GM23338 (cell line): ENCODE results near the gene SYNE3.

Experiments
- CTCF ChIP-seq, 2 experiments: fragments of 200-600 bp in 1 of 2; sonication (generic) in 1 of 2; conservative IDR thresholded peaks; 2 replicates each; pipeline versions ENCODE4 v1.5.1 to v1.6.1; 2016 to 2017; ENCODE audit warnings: antibody characterized with exemption in 2 of 2, low read depth in 2 of 2, mild to moderate bottlenecking in 2 of 2, moderate library complexity in 1 of 2
- EZH2 ChIP-seq: fragments of 200-600 bp; sonication (generic); IDR thresholded peaks from one replicate; pipeline ENCODE4 v1.8.0; 2017; ENCODE audit warnings: antibody characterized with exemption, mild to moderate bottlenecking, low read depth; ENCODE audit not compliant: unreplicated experiment
- POLR2AphosphoS5 ChIP-seq: IDR thresholded peaks from 2 replicates; pipeline ENCODE4 v1.6.1; 2016; ENCODE audit warnings: antibody characterized with exemption, low read depth
- REST ChIP-seq: IDR thresholded peaks from one replicate; pipeline ENCODE4 v1.6.1; 2018; ENCODE audit warnings: antibody characterized with exemption; ENCODE audit not compliant: unreplicated experiment

GRCh38 chr14:95472819-95473251 lies 43.6 kb downstream of the SYNE3 start:
- TF ChIP-seq REST (no peak), CTCF (conservative IDR thresholded peaks at IDR 0.05; ENCODE audit: low read depth in 2 of 2) (no peak), EZH2 (no peak), POLR2AphosphoS5 (no peak)
